T-cell (primary cell): ENCODE results near the gene TGFBR2. TPM values are rescaled to one million over a fixed set of nuclear protein-coding genes. Genes with fewer than 3 reads are reported as not detected.
A peak's percentile ranks its signal among the peaks of the same experiment; 100 is the strongest.

Experiments used
- ATAC-seq, 4 experiments: fragments of 200-7000 bp in 3 of 4; fragments of 150-1000 bp in 1 of 4; cut with Tn5 transposase; replicated peaks in 1 of 4; 1 replicate in 3 of 4; 2 replicates in 1 of 4; pipeline ENCODE4 v1.10.0; 2021; ENCODE audit warnings: moderate library complexity in 3 of 4, mild to moderate bottlenecking in 2 of 4, moderate number of reproducible peaks in 1 of 4
- CTCF ChIA-PET, 2 donors: fragments of 300-600 bp; sonication (Branson Sonifier 250); formaldehyde crosslinking; loops; one replicate each; lab custom pipeline; 2022; ENCODE audit warnings: antibody characterized with exemption in 2 of 2; lab: Charles Lee
- POLR2A ChIA-PET, 2 donors: fragments of 300-600 bp; sonication (Branson Sonifier 250); formaldehyde crosslinking; loops; one replicate each; lab custom pipeline; 2022; ENCODE audit warnings: antibody characterized with exemption in 2 of 2; lab: Charles Lee
- DNase-seq, 35 experiments: peaks; one replicate each; pipeline versions ENCODE4 v3.0.0 to v3.0.0-alpha.2; 2013 to 2023
- H3K27ac ChIP-seq: one replicate; pipeline ENCODE4 v1.5.1; 2013; ENCODE audit warnings: low read length
- H3K27me3 ChIP-seq, 2 experiments: replicated peaks in 1 of 2; 1 replicate in 1 of 2; 2 replicates in 1 of 2; pipeline versions ENCODE4 v1.6.1 to v1.7.0; 2013; ENCODE audit warnings: low read length in 1 of 2, mixed read lengths in 1 of 2; ENCODE audit not compliant: control insufficient read depth in 2 of 2, insufficient read depth in 2 of 2; ENCODE audit errors: extremely low read depth in 1 of 2
- H3K36me3 ChIP-seq, 2 donors: 1 replicate in 1 of 2; 2 replicates in 1 of 2; pipeline versions ENCODE4 v1.6.1 to v1.7.0; 2013; ENCODE audit warnings: low read length in 1 of 2; ENCODE audit not compliant: control insufficient read depth in 2 of 2, insufficient read depth in 1 of 2; ENCODE audit errors: extremely low read depth in 1 of 2
- H3K4me1 ChIP-seq, 2 experiments: 1 replicate in 1 of 2; 2 replicates in 1 of 2; pipeline versions ENCODE4 v1.6.1 to v1.7.0; 2013; ENCODE audit warnings: low read length in 2 of 2, mixed read lengths in 1 of 2; ENCODE audit not compliant: insufficient read depth in 2 of 2, control insufficient read depth in 1 of 2; ENCODE audit errors: extremely low read depth in 1 of 2
- H3K4me3 ChIP-seq, 2 donors: 1 replicate in 1 of 2; 2 replicates in 1 of 2; pipeline versions ENCODE4 v1.5.1 to v1.7.0; 2013; ENCODE audit warnings: mild to moderate bottlenecking in 2 of 2, low read length in 1 of 2, moderate library complexity in 1 of 2; ENCODE audit not compliant: control insufficient read depth in 1 of 2; ENCODE audit errors: extremely low read depth in 1 of 2
- H3K9me3 ChIP-seq: 2 replicates; pipeline ENCODE4 v1.7.0; 2013
- H3K27ac Mint-ChIP-seq, 2 donors: one replicate each; pipeline ENCODE4 v1.8.0; 2020 to 2021; ENCODE audit warnings: mild to moderate bottlenecking in 2 of 2, mixed read lengths in 2 of 2
- H3K27me3 Mint-ChIP-seq, 2 donors: one replicate each; pipeline ENCODE4 v1.8.0; 2021 to 2022; ENCODE audit warnings: mixed read lengths in 2 of 2
- H3K36me3 Mint-ChIP-seq: one replicate; pipeline ENCODE4 v1.8.0; 2021; ENCODE audit warnings: mixed read lengths
- H3K4me1 Mint-ChIP-seq, 3 donors: one replicate each; pipeline ENCODE4 v1.8.0; 2020 to 2022; ENCODE audit warnings: mixed read lengths in 3 of 3, mild to moderate bottlenecking in 1 of 3
- H3K4me3 Mint-ChIP-seq, 3 donors: one replicate each; pipeline ENCODE4 v1.8.0; 2020 to 2022; ENCODE audit warnings: mild to moderate bottlenecking in 3 of 3, mixed read lengths in 3 of 3, moderate library complexity in 3 of 3
- H3K9me3 Mint-ChIP-seq, 3 donors: one replicate each; pipeline ENCODE4 v1.8.0; 2020 to 2022; ENCODE audit warnings: mixed read lengths in 3 of 3
- WGBS: methylation state at CpG from one replicate; pipeline ENCODE4 v1.1.5; 2013; ENCODE audit warnings: missing lambda C conversion rate; ENCODE audit not compliant: insufficient coverage; 5-methylcytosine and 5-hydroxymethylcytosine counted together
- total RNA-seq, 35 experiments: library from RNA in 6 of 35; stranded (reverse) in 6 of 35; fragments of 120-200 nt in 1 of 35; gene quantifications; one replicate each; pipeline versions ENCODE4 v1.2.1 to v1.2.4 and lab custom pipeline; 2013 to 2026

The TGFBR2 gene
- total RNA-seq, 5 donors from 2014 or later (not counting 1 experiment from before 2014, with no cell fraction given): 114 to 145 (median 127) TPM

- Histone ChIP-seq H3K27me3 (no peaks in the 10 kb centered on the region), H3K27ac (peak overlapping the region; percentile 9), H3K4me3 (no peak overlapping the region), H3K9me3 (no peaks in the 10 kb centered on the region), H3K4me1 (peaks cover 55 to 75% of the 10 kb centered on the region in 2 experiments), H3K36me3 (peaks cover 5 to 84% of the 10 kb centered on the region in 2 donors)
- peaks cover 81% of the 10 kb centered on the region for H3K36me3 Mint-ChIP-seq
- H3K4me1 Mint-ChIP-seq: peaks cover 94 to 98% (median 96%) of the 10 kb centered on the region in 3 donors
- no peaks in the 10 kb centered on the region for H3K9me3 Mint-ChIP-seq
- ChIA-PET POLR2A (interaction anchor here (0.5 to 1.2 kb wide), 7 partner anchors 21 to 1877 kb away, joined by 3 to 15 read pairs (median 3); no protein-coding TSS in a partner anchor), CTCF (interaction anchor here (0.5 to 0.8 kb wide), 2 partner anchors 14 to 56 kb away, joined by 4 to 9 read pairs; no protein-coding TSS in a partner anchor)
- H3K4me3 Mint-ChIP-seq: peak overlapping the region in 2 of 3 donors; percentile 9 to 43
- DNase-seq (no peak), ATAC-seq (no peak)
- H3K27me3 Mint-ChIP-seq: no peaks in the 10 kb centered on the region
- H3K27ac Mint-ChIP-seq: peak overlapping the region; percentile 81 to 84
These were observed 72.6 kb downstream of the TGFBR2 start for GRCh38 chr3:30679045-30679444.

DNA sequence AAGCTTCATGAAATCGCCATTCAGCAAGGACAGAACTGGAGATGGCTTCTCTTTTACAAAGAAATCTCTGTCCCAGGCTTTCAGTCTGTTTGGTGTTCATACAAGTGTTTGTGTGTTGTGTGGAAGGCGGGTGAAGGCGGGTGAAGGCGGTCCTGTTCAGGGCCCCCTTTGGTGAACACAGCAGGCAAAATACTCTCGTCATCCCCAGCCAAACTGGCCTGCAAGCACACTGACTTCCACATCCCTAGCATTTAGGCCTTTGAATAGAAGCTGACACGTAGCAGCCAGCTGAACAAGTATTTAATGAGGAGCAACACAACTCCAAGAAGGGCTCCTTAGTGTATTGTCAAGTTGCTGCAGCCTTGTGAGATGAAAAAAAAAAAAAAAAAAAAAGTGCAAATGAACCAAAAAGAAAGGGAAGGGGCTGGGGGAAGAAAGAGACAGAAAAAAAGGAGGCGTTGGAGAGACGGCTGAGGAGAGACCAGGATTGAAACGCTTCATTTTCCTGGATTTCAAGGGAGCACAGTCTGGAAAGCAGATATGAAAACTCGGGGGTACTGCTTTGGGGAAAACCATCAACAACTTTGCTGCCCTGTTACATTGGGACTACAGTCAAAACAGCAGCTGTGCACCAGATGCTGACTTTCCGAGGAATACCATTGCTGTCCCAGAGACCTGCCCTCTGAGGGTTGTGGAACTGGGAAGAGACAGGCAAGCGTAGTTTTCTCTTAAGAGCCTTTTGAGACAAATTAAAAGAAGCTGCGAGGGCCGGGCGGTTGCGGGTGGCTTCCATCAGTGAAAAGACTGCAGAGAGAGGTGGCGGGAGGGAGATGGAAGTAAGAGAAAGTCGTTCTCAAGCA lies 74.6 kb downstream of the TGFBR2 start:
- POLR2A ChIA-PET: interaction anchor here in 1 of 2 donors (0.7 kb wide), 2 partner anchors 76 to 255 kb away, joined by 4 to 6 read pairs; no protein-coding TSS in a partner anchor
- peak overlapping the region; percentile 20 for H3K27ac ChIP-seq
- H3K4me3 Mint-ChIP-seq: peak overlapping the region; percentile 52 to 68 (median 60)
- no peak for DNase-seq
- H3K27ac Mint-ChIP-seq: peak overlapping the region; percentile 82
- no peaks in the 10 kb centered on the region for H3K27me3 Mint-ChIP-seq
- peak in 1 of 4 experiments; percentile 15 for ATAC-seq
- 86% methylated on average over 14 of the region's 18 CpGs for WGBS
- peaks cover 5 to 84% of the 10 kb centered on the region in 2 donors for H3K36me3 ChIP-seq
- H3K9me3 ChIP-seq: no peaks in the 10 kb centered on the region
- H3K4me3 ChIP-seq: no peak overlapping the region
- CTCF ChIA-PET: interaction anchor here (0.6 to 1.0 kb wide), 5 partner anchors 11 to 361 kb away, joined by 3 to 5 read pairs (median 3); no protein-coding TSS in a partner anchor
- H3K27me3 ChIP-seq: no peaks in the 10 kb centered on the region
- peaks cover 58 to 71% of the 10 kb centered on the region in 2 experiments for H3K4me1 ChIP-seq
- no peaks in the 10 kb centered on the region for H3K9me3 Mint-ChIP-seq
- peaks cover 95 to 98% (median 96%) of the 10 kb centered on the region in 3 donors for H3K4me1 Mint-ChIP-seq
- peaks cover 76% of the 10 kb centered on the region for H3K36me3 Mint-ChIP-seq

- Mint-ChIP-seq H3K36me3 (peaks cover 76% of the 10 kb centered on the region), H3K4me1 (peaks cover 95 to 98% (median 96%) of the 10 kb centered on the region in 3 donors), H3K27ac (peak overlapping the region; percentile 82), H3K27me3 (no peaks in the 10 kb centered on the region), H3K9me3 (no peaks in the 10 kb centered on the region), H3K4me3 (peak overlapping the region; percentile 1 to 68 (median 2))
- Histone ChIP-seq H3K4me3 (no peak overlapping the region), H3K36me3 (peaks cover 2 to 84% of the 10 kb centered on the region in 2 donors), H3K9me3 (no peaks in the 10 kb centered on the region), H3K27me3 (no peaks in the 10 kb centered on the region), H3K4me1 (peaks cover 54 to 74% of the 10 kb centered on the region in 2 experiments), H3K27ac (peak overlapping the region; percentile 20)
- DNase-seq (peak in 1 of 35 experiments; percentile 35), ATAC-seq (peak; percentile 36 to 55 (median 46))
- POLR2A ChIA-PET: interaction anchor here in 1 of 2 donors (0.7 kb wide), 1 partner anchor 77 kb away, joined by 6 read pairs; no protein-coding TSS in a partner anchor
- CTCF ChIA-PET: interaction anchor here (0.7 to 1.0 kb wide), 3 partner anchors 10 to 285 kb away, joined by 3 read pairs; no protein-coding TSS in a partner anchor
- WGBS: 64% methylated on average over 5 of the region's 6 CpGs
These were observed 75.3 kb downstream of the TGFBR2 start for GRCh38 chr3:30681649-30682211.

DNA sequence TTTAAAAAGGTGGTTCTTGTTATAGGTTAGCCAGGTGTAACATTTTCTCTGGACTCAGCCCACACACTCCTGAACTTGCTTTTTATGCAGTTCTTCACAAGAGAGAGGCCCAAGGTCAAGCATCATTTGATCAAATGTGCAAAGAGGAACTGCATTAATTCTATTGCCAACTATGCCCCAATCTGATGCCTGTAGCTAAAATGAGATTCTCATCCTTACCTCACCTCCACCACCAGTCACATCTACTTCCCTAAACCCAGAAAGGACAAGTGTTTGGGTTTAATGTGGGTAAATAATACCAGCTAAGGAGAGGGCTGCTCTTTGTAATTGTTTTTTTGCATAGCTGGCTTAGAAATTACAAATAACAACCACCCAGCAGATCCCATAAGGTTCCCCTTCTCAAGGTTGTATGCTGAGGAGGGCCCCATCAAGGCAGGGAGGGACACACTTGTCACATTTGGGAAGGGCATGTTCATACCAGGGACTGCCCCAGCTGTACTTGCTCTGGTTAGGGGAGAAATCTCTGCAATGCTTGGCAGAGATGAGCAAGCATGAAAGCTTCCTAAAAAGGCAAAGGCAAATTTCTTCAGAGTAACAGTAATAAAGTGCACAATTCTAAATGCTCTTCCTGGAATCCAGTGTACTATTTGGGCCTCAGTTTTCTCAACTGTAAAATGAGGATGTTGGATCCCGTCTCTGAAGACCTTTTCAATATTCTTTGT lies 76.2 kb downstream of the TGFBR2 start:
- H3K36me3 ChIP-seq: peaks cover 2 to 84% of the 10 kb centered on the region in 2 donors
- H3K27me3 Mint-ChIP-seq: no peaks in the 10 kb centered on the region
- WGBS: no CpG with 5 or more reads among the region's 1 CpG
- H3K27ac ChIP-seq: peak overlapping the region; percentile 35
- DNase-seq (no peak), ATAC-seq (no peak)
- H3K4me3 ChIP-seq: no peak overlapping the region
- POLR2A ChIA-PET: interaction anchor here in 1 of 2 donors (0.5 kb wide), 1 partner anchor 235 kb away, joined by 4 read pairs; no protein-coding TSS in a partner anchor
- no peaks in the 10 kb centered on the region for H3K9me3 Mint-ChIP-seq
- peak overlapping the region; percentile 82 for H3K27ac Mint-ChIP-seq
- no peaks in the 10 kb centered on the region for H3K9me3 ChIP-seq
- no peaks in the 10 kb centered on the region for H3K27me3 ChIP-seq
- CTCF ChIA-PET: interaction anchor here in 1 of 2 donors (1.0 kb wide), 1 partner anchor 9 kb away, joined by 3 read pairs; no protein-coding TSS in a partner anchor
- peaks cover 75% of the 10 kb centered on the region for H3K36me3 Mint-ChIP-seq
- peak overlapping the region in 1 of 3 donors; percentile 68 for H3K4me3 Mint-ChIP-seq
- H3K4me1 Mint-ChIP-seq: peaks cover 95 to 98% (median 96%) of the 10 kb centered on the region in 3 donors
- peaks cover 54 to 71% of the 10 kb centered on the region in 2 experiments for H3K4me1 ChIP-seq

DNA sequence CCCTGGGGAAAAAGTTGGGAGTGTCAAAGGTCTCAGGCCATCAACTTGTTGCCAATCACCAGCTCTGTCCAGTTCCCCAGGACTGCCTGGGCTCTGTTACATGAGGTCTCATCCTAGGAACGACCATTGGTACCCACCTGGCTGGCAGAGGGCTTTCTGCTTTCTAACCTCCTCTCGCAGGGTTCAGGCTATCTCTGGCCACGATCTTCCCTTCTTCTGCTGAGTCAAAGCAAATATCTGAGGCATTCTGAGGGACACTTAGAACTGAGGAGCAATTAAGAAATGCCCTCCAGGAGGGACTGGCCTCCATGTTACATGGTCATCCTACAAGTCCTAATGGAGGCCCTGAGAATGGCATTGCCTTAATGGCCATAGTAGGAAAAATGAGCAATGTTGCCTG lies 77.4 kb downstream of the TGFBR2 start:
- Mint-ChIP-seq H3K36me3 (peaks cover 75% of the 10 kb centered on the region), H3K4me1 (peaks cover 97 to 99% (median 98%) of the 10 kb centered on the region in 3 donors), H3K27me3 (no peaks in the 10 kb centered on the region), H3K4me3 (peak overlapping the region in 1 of 3 donors; percentile 50), H3K9me3 (no peaks in the 10 kb centered on the region), H3K27ac (peak overlapping the region; percentile 80 to 82)
- H3K4me1 ChIP-seq: peaks cover 62 to 78% of the 10 kb centered on the region in 2 experiments
- no peaks in the 10 kb centered on the region for H3K27me3 ChIP-seq
- ATAC-seq (no peak), DNase-seq (no peak)
- H3K27ac ChIP-seq: peak overlapping the region; percentile 35
- ChIA-PET POLR2A (interaction anchor here in 1 of 2 donors (0.8 kb wide), 1 partner anchor 20 kb away, joined by 5 read pairs; no protein-coding TSS in a partner anchor), CTCF (interaction anchor here in 1 of 2 donors (0.6 kb wide), 1 partner anchor 11 kb away, joined by 6 read pairs; no protein-coding TSS in a partner anchor)
- H3K9me3 ChIP-seq: no peaks in the 10 kb centered on the region
- 83% methylated on average over 1 of the region's 3 CpGs for WGBS
- no peak overlapping the region for H3K4me3 ChIP-seq
- H3K36me3 ChIP-seq: peaks cover 5 to 85% of the 10 kb centered on the region in 2 donors
